ENCODE measurements around the gene COL4A1. TPM values are rescaled to one million over a fixed set of nuclear protein-coding genes. Genes with fewer than 3 reads are reported as not detected.
"Not testable (repeated sequence)": the region's sequence is repeated elsewhere in the genome, so short reads cannot be mapped to it uniquely, and the experiment has no call there.

COL4A1 gene
- total RNA-seq, 1 donor from 2014 or later = 120 TPM

- no peak for DNase-seq
- Histone ChIP-seq H3K4me1 (peaks cover 100% of the 10 kb centered on the region), H3K4me3 (no peak overlapping the region), H3K27me3 (ENCODE audit: low read depth) (no peaks in the 10 kb centered on the region), H3K9me3 (replicated peaks) (no peaks in the 10 kb centered on the region), H3K36me3 (peaks cover 12% of the 10 kb centered on the region), H3K27ac (replicated peaks) (peak overlapping the region; percentile 83)
- intact Hi-C loops (cut with micrococcal nuclease) = no loop called here
- no peak for TF ChIP-seq CTCF (IDR thresholded peaks at IDR 0.05; ENCODE audit: borderline replicate concordance)
Observed at GRCh38 chr13:110318920-110319319, 12.0 kb upstream of the COL4A1 start.

- DNase-seq = no peak
- intact Hi-C loops (cut with micrococcal nuclease) = no loop called here
- H3K27me3 ChIP-seq (ENCODE audit: low read depth) = no peaks in the 10 kb centered on the region
- TF ChIP-seq CTCF (IDR thresholded peaks at IDR 0.05; ENCODE audit: borderline replicate concordance) = no peak
- H3K9me3 ChIP-seq (replicated peaks) = no peaks in the 10 kb centered on the region
- peak overlapping the region; percentile 83 for H3K27ac ChIP-seq (replicated peaks)
- H3K4me1 ChIP-seq = peaks cover 97% of the 10 kb centered on the region
- no peak overlapping the region for H3K4me3 ChIP-seq
- H3K36me3 ChIP-seq = peaks cover 12% of the 10 kb centered on the region
Observed at GRCh38 chr13:110317496-110318195, 10.7 kb upstream of the COL4A1 start.

GRCh38 chr13:110317093-110317492 is 10.1 kb upstream of the COL4A1 start:
- no peak for DNase-seq
- H3K9me3 ChIP-seq (replicated peaks) = no peaks in the 10 kb centered on the region
- H3K36me3 ChIP-seq = peaks cover 12% of the 10 kb centered on the region
- peak overlapping the region; percentile 83 for H3K27ac ChIP-seq (replicated peaks)
- H3K27me3 ChIP-seq (ENCODE audit: low read depth) = no peaks in the 10 kb centered on the region
- TF ChIP-seq CTCF (IDR thresholded peaks at IDR 0.05; ENCODE audit: borderline replicate concordance) = no peak
- peaks cover 97% of the 10 kb centered on the region for H3K4me1 ChIP-seq
- H3K4me3 ChIP-seq = no peak overlapping the region
- intact Hi-C loops (cut with micrococcal nuclease) = no loop called here

GRCh38 chr13:110316196-110316595 is 9.2 kb upstream of the COL4A1 start:
- no peak for TF ChIP-seq CTCF (IDR thresholded peaks at IDR 0.05; ENCODE audit: borderline replicate concordance)
- no peaks in the 10 kb centered on the region for H3K27me3 ChIP-seq (ENCODE audit: low read depth)
- H3K4me1 ChIP-seq = peaks cover 97% of the 10 kb centered on the region
- no peak overlapping the region for H3K4me3 ChIP-seq
- peak overlapping the region; percentile 88 for H3K27ac ChIP-seq (replicated peaks)
- no peaks in the 10 kb centered on the region for H3K9me3 ChIP-seq (replicated peaks)
- H3K36me3 ChIP-seq = peaks cover 12% of the 10 kb centered on the region
- DNase-seq = no peak
- intact Hi-C loops (cut with micrococcal nuclease) = no loop called here

- Histone ChIP-seq H3K36me3 (peaks cover 12% of the 10 kb centered on the region), H3K4me3 (peak overlapping the region; percentile 25), H3K27me3 (ENCODE audit: low read depth) (no peaks in the 10 kb centered on the region), H3K27ac (replicated peaks) (peak overlapping the region; percentile 88), H3K4me1 (peaks cover 97% of the 10 kb centered on the region), H3K9me3 (replicated peaks) (no peaks in the 10 kb centered on the region)
- intact Hi-C loops (cut with micrococcal nuclease) = no loop called here
- TF ChIP-seq CTCF (IDR thresholded peaks at IDR 0.05; ENCODE audit: borderline replicate concordance) = no peak
- peak; percentile 59 for DNase-seq
Observed at GRCh38 chr13:110314516-110315245, 7.7 kb upstream of the COL4A1 start.

GRCh38 chr13:110313733-110314132 is 6.8 kb upstream of the COL4A1 start:
- peak overlapping the region; percentile 25 for H3K4me3 ChIP-seq
- intact Hi-C loops (cut with micrococcal nuclease); DNase-seq; H3K9me3 ChIP-seq (replicated peaks); H3K27me3 ChIP-seq (ENCODE audit: low read depth): not testable (repeated sequence)
- peak overlapping the region; percentile 88 for H3K27ac ChIP-seq (replicated peaks)
- H3K36me3 ChIP-seq = peaks cover 12% of the 10 kb centered on the region
- peaks cover 97% of the 10 kb centered on the region for H3K4me1 ChIP-seq

- Histone ChIP-seq H3K4me1 (peaks cover 96% of the 10 kb centered on the region), H3K36me3 (peaks cover 12% of the 10 kb centered on the region), H3K4me3 (peak overlapping the region; percentile 83), H3K27ac (replicated peaks) (peak overlapping the region; percentile 97)
- H3K9me3 ChIP-seq (replicated peaks); DNase-seq; H3K27me3 ChIP-seq (ENCODE audit: low read depth); intact Hi-C loops (cut with micrococcal nuclease): not testable (repeated sequence)
Observed at GRCh38 chr13:110313261-110313660, 6.3 kb upstream of the COL4A1 start.

All from left ventricle myocardium inferior (tissue), 1 donor.